ENCODE results near the gene GRB2.
A peak's percentile ranks its signal among the peaks of the same experiment; 100 is the strongest.

GRB2 gene

GRCh38 chr17:75407655-75408352, 2.3 kb upstream of the GRB2 start:
- TF ChIP-seq, protein P1, sequence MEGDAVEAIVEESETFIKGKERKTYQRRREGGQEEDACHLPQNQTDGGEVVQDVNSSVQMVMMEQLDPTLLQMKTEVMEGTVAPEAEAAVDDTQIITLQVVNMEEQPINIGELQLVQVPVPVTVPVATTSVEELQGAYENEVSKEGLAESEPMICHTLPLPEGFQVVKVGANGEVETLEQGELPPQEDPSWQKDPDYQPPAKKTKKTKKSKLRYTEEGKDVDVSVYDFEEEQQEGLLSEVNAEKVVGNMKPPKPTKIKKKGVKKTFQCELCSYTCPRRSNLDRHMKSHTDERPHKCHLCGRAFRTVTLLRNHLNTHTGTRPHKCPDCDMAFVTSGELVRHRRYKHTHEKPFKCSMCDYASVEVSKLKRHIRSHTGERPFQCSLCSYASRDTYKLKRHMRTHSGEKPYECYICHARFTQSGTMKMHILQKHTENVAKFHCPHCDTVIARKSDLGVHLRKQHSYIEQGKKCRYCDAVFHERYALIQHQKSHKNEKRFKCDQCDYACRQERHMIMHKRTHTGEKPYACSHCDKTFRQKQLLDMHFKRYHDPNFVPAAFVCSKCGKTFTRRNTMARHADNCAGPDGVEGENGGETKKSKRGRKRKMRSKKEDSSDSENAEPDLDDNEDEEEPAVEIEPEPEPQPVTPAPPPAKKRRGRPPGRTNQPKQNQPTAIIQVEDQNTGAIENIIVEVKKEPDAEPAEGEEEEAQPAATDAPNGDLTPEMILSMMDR (IDR thresholded peaks at IDR 0.05), result no peak
- no peak for DNase-seq
- intact Hi-C loops (cut with DNase I; ENCODE audit: low total_unique reads), result no loop called here

DNA sequence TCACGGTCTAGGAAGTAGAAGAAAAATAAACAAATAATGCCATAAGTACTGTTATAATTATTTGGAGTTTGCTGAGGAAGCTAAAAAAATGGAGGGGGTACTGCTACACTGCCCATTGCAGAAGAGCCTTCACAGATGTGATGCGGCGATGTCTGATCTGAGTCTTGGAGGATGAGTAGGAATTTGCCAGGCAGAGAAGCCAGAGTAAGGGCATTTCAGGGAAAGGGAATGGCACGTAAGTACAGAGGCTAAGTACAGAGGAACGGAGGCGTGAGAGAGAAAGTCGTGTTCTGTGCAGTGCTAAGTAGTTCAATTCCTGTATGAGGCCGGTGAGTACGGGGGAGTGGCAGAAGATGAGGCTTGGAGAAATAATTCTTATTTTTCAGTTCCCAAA, 741 bp upstream of the GRB2 start:
- Histone ChIP-seq H3K27ac (peak overlapping the region in 1 of 2 donors; percentile 96), H3K36me3 (no peaks in the 10 kb centered on the region), H3K4me3 (peak overlapping the region; percentile 73 to 100), H3K9me3 (no peaks in the 10 kb centered on the region), H3K27me3 (peaks cover 0 to 2% of the 10 kb centered on the region in 2 donors), H3K4me1 (peaks cover 0 to 32% (median 26%) of the 10 kb centered on the region in 4 donors)
- TF ChIP-seq, protein P1 (IDR thresholded peaks at IDR 0.05), result no peak
- intact Hi-C loops (cut with DNase I; ENCODE audit: low total_unique reads), result no loop called here
- peak in 1 of 2 donors; percentile 35 for DNase-seq

More at GRCh38 chr17:75407655-75408352, 2.3 kb upstream of the GRB2 start:
- peaks cover 0 to 26% (median 19%) of the 10 kb centered on the region in 4 donors for H3K4me1 ChIP-seq
- H3K4me3 ChIP-seq, result no peak overlapping the region
- peaks cover 0 to 2% of the 10 kb centered on the region in 2 donors for H3K27me3 ChIP-seq
- H3K36me3 ChIP-seq, result no peaks in the 10 kb centered on the region
- H3K9me3 ChIP-seq, result no peaks in the 10 kb centered on the region
- H3K27ac ChIP-seq, result no peak overlapping the region

- Histone ChIP-seq H3K4me1 (peaks cover 0 to 43% (median 29%) of the 10 kb centered on the region in 4 donors), H3K4me3 (peak overlapping the region; percentile 73 to 100), H3K27me3 (no peaks in the 10 kb centered on the region), H3K27ac (peak overlapping the region; percentile 87 to 96), H3K9me3 (no peaks in the 10 kb centered on the region), H3K36me3 (no peaks in the 10 kb centered on the region)
- TF ChIP-seq, protein P1 (IDR thresholded peaks at IDR 0.05), result no peak
- intact Hi-C loops (cut with DNase I; ENCODE audit: low total_unique reads), result loop anchor here (2.0 kb wide), 1 partner anchor 82 kb away; no protein-coding TSS in a partner anchor
- DNase-seq, result peak in 1 of 2 donors; percentile 75
These were observed 630 bp downstream of the GRB2 start for GRCh38 chr17:75404731-75405364.

GRCh38 chr17:75404223-75404730, 1.2 kb downstream of the GRB2 start:
- TF ChIP-seq, protein P1 (IDR thresholded peaks at IDR 0.05), result peak; percentile 73 to 88
- H3K27ac ChIP-seq, result peak overlapping the region; percentile 87 to 96
- DNase-seq, result peak; percentile 57 to 74
- H3K36me3 ChIP-seq, result no peaks in the 10 kb centered on the region
- H3K9me3 ChIP-seq, result no peaks in the 10 kb centered on the region
- intact Hi-C loops (cut with DNase I; ENCODE audit: low total_unique reads), result loop anchor here (2.0 kb wide), 1 partner anchor 81 kb away; no protein-coding TSS in a partner anchor
- H3K4me1 ChIP-seq, result peaks cover 0 to 45% (median 29%) of the 10 kb centered on the region in 4 donors
- H3K4me3 ChIP-seq, result peak overlapping the region; percentile 73 to 100
- H3K27me3 ChIP-seq, result no peaks in the 10 kb centered on the region

GRCh38 chr17:75403131-75403530, 2.3 kb downstream of the GRB2 start:
- H3K4me1 ChIP-seq, result peaks cover 0 to 45% (median 29%) of the 10 kb centered on the region in 4 donors
- intact Hi-C loops (cut with DNase I; ENCODE audit: low total_unique reads), result no loop called here

More at GRCh38 chr17:75403131-75403530, 2.3 kb downstream of the GRB2 start:
- peak overlapping the region in 1 of 2 donors; percentile 100 for H3K4me3 ChIP-seq
- no peak overlapping the region for H3K27ac ChIP-seq
- no peak for DNase-seq
- H3K36me3 ChIP-seq, result no peaks in the 10 kb centered on the region
- TF ChIP-seq, protein P1 (IDR thresholded peaks at IDR 0.05), result no peak
- H3K27me3 ChIP-seq, result no peaks in the 10 kb centered on the region
- H3K9me3 ChIP-seq, result no peaks in the 10 kb centered on the region

Data from tibial artery (tissue), 4 donors.